Measurements from ENCODE around the gene KDM7A.

GRCh38 chr7:140127360-140128127, 49.2 kb downstream of the KDM7A start:
- TF ChIP-seq CTCF (IDR thresholded peaks at IDR 0.05): no peak
- no peak for TF ChIP-seq ZFX (IDR thresholded peaks at IDR 0.05; ENCODE audit: borderline replicate concordance)

Data from 22Rv1 (cell line).